ENCODE data around the gene FYN.
"Not testable (repeated sequence)": the region's sequence is repeated elsewhere in the genome, so short reads cannot be mapped to it uniquely, and the experiment has no call there.

FYN gene

DNA sequence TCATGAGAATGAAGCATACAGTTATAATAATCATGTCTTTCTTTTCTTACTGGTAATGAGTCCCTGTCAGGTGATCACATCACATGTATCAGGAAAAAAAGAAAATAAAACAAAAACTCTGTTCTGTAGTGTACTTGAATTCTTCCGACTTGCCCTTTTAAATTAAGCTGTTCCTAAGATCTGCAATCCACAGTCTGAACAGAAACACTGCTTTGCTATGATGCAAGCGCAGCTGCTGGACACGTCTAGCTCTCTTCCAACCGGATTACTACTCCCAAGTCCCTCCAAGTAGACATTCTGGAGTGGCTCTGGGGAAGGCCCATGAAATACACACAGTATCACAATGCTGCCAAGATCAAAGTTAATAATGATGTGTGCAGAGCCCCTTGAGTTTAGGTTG lies 83.7 kb downstream of the FYN start:
- DNase-seq (ENCODE audit: low read depth), result peak; percentile 49

- no peak for DNase-seq (ENCODE audit: low read depth)
Measured at GRCh38 chr6:111788379-111789276, 84.6 kb downstream of the FYN start.

DNA sequence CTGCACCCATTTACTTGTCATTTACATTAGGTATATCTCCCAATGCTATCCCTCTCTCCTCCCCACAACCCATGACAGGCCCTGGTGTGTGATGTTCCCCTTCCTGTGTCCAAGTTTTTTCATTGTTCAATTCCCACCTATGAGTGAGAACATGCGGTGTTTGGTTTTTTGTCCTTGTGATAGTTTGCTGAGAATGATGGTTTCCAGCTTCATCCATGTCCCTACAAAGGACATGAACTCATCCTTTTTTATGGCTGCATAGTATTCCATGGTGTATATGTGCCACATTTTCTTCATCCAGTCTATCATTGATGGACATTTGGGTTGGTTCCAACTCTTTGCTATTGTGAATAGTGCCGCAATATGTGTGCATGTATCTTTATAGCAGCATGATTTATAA lies 87.1 kb downstream of the FYN start:
- not testable (repeated sequence) for DNase-seq (ENCODE audit: low read depth)

- no peak for DNase-seq (ENCODE audit: low read depth)
Measured at GRCh38 chr6:111784433-111784832, 88.8 kb downstream of the FYN start.

DNA sequence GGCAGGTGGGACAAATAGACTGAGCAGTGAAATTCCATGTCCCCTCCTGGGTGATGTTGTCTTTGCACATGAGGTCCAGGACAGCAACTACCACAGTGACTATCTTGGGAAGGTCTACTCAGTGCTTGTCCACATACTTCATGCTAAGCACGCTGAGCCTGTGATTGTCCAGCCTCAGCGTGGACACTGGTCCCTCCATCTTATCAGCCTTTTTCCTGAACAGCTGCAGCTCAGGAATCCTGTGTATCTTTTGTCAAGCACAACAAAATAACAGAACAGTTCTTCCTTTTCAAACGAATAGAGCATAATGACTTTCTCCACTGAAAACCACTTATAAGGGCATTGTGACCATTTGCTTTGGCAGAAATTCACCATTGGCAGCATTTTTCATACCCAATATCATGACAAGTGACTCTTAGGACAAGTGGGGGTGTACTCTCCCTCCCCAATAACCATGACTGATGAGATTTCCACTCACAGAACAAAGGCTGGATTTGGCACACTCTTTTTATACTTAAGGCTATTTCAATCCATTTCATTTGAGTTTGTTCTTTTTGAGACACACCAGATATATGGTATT lies 90.3 kb downstream of the FYN start:
- DNase-seq (ENCODE audit: low read depth), result no peak

DNA sequence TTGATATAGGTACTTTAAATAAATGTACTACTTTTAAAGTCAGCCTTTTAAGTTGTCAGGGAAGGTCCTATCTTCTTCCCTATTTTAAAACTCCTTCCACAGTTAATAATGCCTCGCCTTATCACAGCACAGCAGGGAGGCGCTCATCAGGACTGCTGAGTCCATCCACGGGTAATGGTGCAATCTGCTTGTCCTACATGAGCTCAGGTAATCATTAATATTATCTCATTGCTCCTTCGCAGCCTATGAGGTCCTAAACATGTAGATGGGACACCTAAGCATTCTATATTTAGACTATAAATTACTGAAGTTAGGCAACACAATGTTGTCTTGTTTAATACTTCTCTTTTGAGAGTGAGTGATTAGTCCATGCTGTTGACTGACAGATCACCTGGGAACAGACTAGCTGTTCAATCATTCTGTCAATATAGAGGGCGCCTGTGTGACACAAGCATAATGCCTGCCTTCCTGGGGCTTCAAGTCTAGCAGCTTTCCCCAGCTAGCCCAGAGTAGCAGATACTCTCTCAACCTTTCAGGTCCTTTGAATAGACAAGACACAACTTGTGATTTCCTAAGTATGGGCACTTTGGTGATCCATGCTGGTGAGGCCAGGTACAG lies 91.0 kb downstream of the FYN start:
- DNase-seq (ENCODE audit: low read depth), result no peak

GRCh38 chr6:111781041-111781708 lies 92.1 kb downstream of the FYN start:
- peak; percentile 72 for DNase-seq (ENCODE audit: low read depth)

DNA sequence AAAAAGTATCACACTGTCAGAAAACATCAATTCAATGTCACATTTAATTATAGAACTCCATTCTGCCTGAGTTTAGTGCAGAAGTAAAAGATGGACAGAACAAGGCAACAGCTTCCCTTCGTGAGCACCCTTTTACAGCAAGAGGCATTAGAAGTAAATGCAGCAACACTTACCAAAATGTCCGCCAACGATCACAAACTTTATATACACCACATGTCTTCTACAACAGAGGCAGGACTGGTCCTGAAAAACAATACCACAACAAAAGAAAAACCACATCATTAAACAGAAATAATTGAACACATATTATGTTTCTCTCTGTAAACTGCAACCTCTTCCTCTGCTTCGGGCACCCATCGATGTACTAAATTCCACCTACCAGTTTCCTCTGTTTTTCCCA lies 92.9 kb downstream of the FYN start:
- no peak for DNase-seq (ENCODE audit: low read depth)

- DNase-seq (ENCODE audit: low read depth), result no peak
Measured at GRCh38 chr6:111779660-111780059, 93.6 kb downstream of the FYN start.

DNA sequence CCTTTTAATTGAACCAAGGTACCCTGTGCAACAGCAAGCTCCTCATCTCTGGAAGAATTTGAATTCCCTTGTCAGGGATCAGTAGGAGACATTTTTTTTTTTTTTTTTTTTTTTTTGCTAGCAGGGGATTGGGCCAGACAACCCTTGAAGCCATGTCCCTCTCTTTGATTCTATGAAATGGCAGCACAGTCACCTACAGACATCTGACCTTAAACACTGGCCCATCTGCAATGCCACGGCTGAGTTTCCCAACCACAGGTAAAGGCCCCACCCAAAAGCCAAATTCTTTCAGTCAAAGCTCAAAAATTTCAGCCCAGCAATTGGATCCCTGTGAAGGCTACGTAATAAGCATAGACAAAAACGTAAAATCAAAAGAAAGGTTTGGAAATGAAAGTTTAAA lies 94.2 kb downstream of the FYN start:
- DNase-seq (ENCODE audit: low read depth), result no peak

GRCh38 chr6:111777357-111777756 lies 95.9 kb downstream of the FYN start:
- DNase-seq (ENCODE audit: low read depth), result no peak

DNA sequence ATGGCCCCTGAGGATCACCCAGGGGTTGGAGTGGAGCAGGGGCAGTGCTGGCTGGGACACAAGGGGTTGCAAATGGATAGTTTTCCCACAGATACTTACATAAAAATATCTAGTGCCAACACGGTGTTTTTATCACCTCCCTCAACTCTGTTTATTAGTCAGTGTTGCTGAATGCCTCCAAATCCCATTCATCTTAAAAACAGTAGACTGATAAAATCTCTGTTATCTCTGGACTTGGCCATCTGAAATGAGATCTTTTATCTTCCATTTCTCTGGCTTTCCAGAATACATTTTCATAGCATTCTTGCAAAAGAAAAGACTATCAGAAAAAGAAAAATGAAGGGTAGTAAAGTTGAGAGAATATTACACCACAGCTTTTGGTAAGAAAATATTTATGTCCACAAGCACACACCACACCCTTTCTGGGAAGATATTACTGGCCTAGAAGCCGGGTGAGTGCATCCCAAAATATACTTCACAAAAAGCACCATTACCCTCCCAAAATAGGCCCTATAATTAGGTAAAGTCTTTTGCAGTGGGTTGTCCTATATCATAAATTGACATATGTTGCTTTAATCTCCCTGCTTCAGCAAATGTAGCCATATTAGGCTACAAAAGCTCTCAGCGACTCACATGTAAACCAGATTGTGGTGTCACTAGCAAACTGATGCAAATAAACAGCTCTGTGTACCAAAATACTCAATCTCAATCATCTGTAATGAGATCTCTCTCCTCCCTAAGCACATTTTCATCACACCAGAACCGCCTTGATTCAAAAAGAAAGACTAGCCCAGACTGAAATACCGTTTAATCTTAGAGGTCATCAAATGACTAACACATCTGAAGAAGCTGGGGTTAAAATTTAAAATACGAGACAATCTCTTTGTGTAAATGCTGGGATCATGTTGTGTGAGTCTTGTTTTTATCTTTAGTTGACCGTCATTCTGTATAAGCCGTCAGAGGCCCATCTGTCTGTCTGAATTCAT lies 96.7 kb downstream of the FYN start:
- no peak for DNase-seq (ENCODE audit: low read depth)

DNA sequence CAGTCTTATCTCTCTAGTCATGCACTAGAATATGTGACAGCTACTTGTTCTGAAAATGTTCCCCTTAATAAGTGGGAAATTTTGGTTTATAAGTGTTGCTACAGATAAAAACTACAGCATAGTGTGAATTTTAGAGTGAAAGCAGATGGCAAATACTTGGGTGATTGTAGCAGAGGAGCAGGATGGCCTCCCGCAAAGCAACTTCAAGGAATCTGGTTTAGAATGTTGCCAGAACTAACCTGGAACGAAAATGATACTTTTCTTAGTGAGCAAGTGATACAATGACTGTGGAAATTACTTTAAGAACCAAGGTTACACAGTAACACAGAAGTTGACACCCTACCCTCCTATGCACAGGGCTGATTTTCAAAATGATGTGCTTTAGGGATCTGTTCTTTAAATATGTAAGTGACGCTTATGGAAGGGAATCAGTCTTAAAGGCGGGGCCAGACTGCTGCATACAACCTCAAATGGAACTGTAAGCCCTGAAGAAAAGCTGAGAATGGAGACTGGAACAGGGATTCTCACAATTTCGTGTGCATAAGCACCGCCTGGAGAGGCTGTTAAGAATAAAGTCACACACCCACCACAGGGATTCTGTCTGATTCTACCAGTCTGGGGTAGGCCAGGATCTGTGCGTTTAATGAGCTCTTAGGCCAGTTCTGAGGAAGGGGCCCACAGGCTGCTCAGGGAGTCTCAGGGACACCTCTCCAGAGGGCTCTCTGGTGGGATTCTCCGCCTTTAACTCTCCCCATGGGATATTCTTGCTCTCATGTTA lies 97.9 kb downstream of the FYN start:
- no peak for DNase-seq (ENCODE audit: low read depth)

DNA sequence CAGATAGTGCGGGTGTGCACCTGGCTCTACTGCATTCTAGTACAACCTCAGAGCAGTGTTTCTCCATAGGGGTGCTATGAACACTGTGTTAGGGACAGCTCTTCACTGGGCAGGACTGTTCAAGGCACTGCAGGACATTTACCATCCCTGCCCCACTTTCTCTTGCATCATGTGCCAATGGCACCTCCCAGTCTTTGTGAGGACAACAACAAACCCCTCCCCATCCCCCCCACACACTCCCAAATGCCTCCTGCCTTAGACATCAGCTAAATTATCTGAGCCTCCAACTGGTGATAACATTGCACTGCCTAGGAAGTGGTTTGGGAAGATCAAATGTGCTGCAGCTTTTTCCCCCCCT lies 98.9 kb downstream of the FYN start:
- DNase-seq (ENCODE audit: low read depth), result no peak

DNA sequence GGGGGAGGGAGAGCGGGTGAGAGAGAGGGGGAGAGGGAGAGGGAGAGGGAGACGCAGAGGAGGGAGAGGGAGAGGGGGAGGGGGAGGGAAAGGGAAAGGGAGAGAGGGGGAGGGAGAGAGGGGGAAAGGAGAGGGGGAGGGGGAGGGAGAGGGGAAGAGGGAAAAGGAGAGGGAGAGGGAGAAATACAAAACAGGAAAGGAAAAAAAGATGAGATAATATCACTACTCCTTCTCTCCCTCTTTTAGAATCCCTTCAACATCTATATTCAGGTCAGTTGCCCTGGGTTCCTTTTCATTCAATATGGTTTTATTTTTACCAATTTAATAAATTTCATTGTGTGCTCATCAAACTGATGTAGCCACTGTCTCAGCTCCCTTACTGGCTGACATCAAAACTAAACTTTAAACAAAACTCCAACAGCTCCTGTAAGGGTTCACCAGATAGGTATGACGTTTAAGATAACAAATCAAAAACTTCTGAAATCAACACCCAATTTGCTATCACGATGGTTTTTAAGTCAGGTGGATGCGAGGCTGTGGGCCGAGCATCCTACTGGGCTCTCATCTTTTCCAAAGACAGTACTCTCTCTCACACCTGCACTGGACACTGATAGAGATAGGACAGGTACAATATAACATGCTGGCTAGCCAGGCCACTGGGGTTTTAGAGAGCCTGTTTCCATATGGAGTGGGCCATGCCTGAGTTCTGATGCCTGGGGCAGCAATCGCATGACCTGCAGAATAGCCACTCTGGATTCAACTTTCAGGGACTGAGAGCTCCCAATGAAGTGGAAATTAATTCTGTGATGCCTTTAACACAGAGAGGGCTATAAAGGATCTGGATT lies 99.5 kb downstream of the FYN start:
- DNase-seq (ENCODE audit: low read depth), result no peak

- DNase-seq (ENCODE audit: low read depth), result no peak
Measured at GRCh38 chr6:111772381-111772780, 100.9 kb downstream of the FYN start.

GRCh38 chr6:111771629-111772028 lies 101.6 kb downstream of the FYN start:
- DNase-seq (ENCODE audit: low read depth), result no peak

DNA sequence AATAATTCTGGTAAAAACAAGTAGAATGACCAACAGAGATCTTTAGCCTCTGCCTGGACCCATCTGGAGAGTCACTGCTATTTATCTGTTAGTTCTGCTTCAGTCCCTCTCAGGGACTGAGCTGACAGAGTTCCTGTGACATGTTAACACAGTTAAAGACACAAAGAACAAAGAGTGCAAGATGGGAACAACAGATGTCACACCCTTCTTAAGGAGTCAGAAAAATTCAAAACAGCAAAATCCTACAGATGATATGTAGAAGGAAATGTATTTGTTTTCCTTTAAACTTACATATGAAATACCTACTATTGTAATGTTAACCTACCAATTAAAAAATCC lies 102.2 kb downstream of the FYN start:
- DNase-seq (ENCODE audit: low read depth), result no peak

DNA sequence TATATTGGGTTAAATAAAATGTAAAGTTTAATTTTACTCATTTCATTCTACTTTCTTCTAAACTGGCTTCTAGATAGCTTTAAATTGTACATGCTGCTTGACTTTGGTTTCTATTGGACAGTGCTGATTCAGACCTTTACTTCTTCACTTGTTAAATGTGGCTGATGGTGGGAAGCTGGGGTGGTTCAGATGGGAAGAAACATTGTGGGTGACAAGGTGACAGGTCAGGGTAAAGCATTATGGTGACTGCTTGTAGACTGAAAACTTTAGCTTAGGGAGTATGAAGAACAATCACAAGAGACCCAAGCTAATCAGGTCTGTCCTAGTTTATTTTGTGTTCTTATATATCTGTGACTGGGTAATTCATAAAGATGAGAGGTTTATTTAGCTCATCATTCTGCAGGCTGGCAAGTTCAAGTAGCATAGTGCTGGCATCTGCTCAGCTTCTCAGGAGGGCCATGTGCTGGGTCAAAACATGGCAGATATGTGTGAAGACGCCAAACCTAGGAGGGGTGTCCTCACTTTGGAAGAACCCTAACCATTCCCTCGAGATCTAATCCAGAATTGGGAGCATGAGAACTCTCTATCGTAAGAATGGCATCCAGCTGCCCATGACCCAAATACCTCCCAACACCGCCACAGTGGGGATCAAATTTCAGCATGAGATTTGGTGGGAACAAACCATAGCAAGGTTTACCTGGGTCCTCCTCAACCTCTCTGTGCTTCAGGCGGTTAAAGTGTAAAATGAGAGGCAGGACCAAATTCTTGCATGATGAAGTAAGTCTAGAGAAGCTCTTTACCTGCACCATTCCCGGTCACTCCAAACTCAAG lies 102.8 kb downstream of the FYN start:
- DNase-seq (ENCODE audit: low read depth), result no peak
